ENCODE data around the gene PAOX. TPM values are rescaled to one million over a fixed set of nuclear protein-coding genes. Genes with fewer than 3 reads are reported as not detected.

Gene PAOX
- total and polyA plus RNA-seq, 2 of the 13 experiments (the other 11 are each of a cell fraction or from before 2014, with no cell fraction given) = 0.49 to 0.77 TPM

DNA sequence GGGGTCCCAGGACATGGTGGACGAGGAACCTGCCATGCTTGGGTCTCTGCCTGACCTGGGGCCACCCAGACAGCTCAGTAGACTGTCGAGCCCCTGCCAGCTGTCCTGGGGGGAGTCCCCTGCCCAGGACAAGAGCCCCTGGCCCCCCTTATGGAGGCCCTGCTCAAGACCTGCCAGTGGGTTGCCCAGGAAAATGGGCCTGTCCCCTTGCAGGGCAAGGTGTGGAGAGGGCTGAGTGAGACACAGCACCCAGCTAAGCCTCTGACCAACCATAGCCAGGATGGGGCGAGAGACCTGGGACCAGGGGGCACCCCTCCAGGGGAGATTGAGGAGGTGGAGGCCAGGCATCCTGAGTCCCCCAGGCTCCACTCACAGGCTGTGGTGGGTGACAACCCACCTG is 23.1 kb upstream of the PAOX start:
- CTCF ChIA-PET (ENCODE audit: low intra/inter-chr PET ratio, low total read pairs) = no interaction called here
- 100% methylated on average over 1 of the region's 3 CpGs for WGBS (ENCODE audit: low lambda C conversion rate)
- Histone ChIP-seq H3K9ac (ENCODE audit: insufficient read depth, low read depth, low read length) (peak overlapping the region; percentile 92), H2AFZ (ENCODE audit: low read length) (no peak overlapping the region), H3K36me3 (replicated peaks in 1 of 2; ENCODE audit: control insufficient read depth in 1 of 2, insufficient read depth in 2 of 2, low read length in 2 of 2) (peaks cover 5 to 14% of the 10 kb centered on the region in 2 experiments; a peak in 3 of 5 replicates), H3K4me1 (ENCODE audit: insufficient read depth, low read length) (peaks cover 39% of the 10 kb centered on the region), H3K4me2 (ENCODE audit: low read depth, low read length) (peak overlapping the region; percentile 98), H3K9me3 (ENCODE audit: low read length) (no peaks in the 10 kb centered on the region), H3K27ac (ENCODE audit: extremely low read length, insufficient read depth, low read length) (no peak overlapping the region), H3K4me3 (replicated peaks in 1 of 3; ENCODE audit: insufficient read depth in 1 of 3, low read depth in 2 of 3, low read length in 3 of 3) (peak overlapping the region in 1 of 3 experiments; percentile 90; a peak in 2 of 6 replicates), H3K27me3 (ENCODE audit: control insufficient read depth in 1 of 2, insufficient read depth in 2 of 2, low read length in 2 of 2) (no peaks in the 10 kb centered on the region), H3K79me2 (ENCODE audit: insufficient read depth, low read length) (peaks cover 12% of the 10 kb centered on the region), H4K20me1 (ENCODE audit: insufficient read depth, low read length) (peaks cover 13% of the 10 kb centered on the region; the same call in 1 of the 2 replicates)
- ATAC-seq (no peak), DNase-seq (ENCODE audit: low spot score) (no peak), FAIRE-seq (no peak)
- intact Hi-C loops (cut with micrococcal nuclease; ENCODE audit: unreplicated experiment) (no loop called here), in situ Hi-C loops (cut with HindIII; ENCODE audit: extremely low pct_ligation_motif_present, low pct_unique_long_range_greater_than_20kb) (no loop called here)
- POLR2A ChIA-PET = interaction anchor here (1.2 to 5.1 kb wide), 3 partner anchors 8 to 32 kb away, joined by 3 to 124 read pairs (median 4); partner anchors contain the start of genes ECHS1 and PRAP1
- BruUV-seq (replicated peaks) = no TSS peak
- 0 out of 4 replicates have a peak, but pooled peaks of 1 of the 2 experiments have one; percentile 1 for TF ChIP-seq POLR2A (IDR thresholded peaks at IDR 0.05; ENCODE audit: insufficient read depth in 1 of 2, low read depth in 2 of 2, low read length in 2 of 2)
- no peak for TF ChIP-seq KLF15 (CRISPR knock-in tag; IDR thresholded peaks at IDR 0.05; ENCODE audit: borderline replicate concordance)

DNA sequence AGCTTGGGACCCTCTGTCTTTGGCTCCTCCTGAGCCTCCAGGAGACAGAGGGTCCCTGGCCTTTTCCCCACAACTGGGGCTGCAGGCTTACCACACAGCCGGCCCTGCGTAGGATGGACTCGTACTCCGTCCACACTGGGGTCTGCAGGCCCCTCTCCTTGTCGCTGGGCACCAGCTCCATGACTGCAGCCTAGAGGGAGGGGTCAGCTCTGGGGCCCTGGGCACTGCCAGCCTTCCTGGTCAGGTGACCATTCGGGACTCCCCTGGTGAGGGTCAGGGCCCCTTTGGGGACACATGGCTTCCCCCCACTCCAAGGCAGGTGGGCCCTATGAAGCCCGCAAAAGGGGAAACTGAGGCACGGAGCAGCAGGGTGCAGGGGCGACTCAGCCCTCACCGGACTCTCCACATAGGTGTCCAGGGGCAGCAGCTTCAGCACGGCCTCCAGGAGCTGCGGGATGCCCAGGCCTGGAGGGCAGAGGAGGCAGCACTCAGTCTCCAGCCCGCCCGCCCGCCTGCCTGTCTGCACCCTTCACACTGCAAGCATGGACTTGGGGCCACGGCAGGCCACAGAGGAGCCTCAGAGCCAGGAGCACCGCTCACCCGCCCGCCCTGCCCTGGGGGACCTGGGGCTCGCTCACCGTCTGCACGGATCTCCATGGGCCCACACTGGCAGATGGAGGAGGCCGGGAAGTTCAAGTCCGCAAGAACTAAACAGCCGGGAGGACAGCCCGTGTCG is 22.3 kb upstream of the PAOX start:
- ATAC-seq = peak; percentile 1
- BruUV-seq (replicated peaks) = TSS peak; percentile 33
- Histone ChIP-seq H3K36me3 (replicated peaks in 1 of 2; ENCODE audit: control insufficient read depth in 1 of 2, insufficient read depth in 2 of 2, low read length in 2 of 2) (peaks cover 5 to 15% of the 10 kb centered on the region in 2 experiments; a peak in 3 of 5 replicates), H3K4me2 (ENCODE audit: low read depth, low read length) (peak overlapping the region; percentile 98), H3K27ac (ENCODE audit: extremely low read length, insufficient read depth, low read length) (peak overlapping the region; percentile 93), H3K4me3 (replicated peaks in 1 of 3; ENCODE audit: insufficient read depth in 1 of 3, low read depth in 2 of 3, low read length in 3 of 3) (peak overlapping the region; percentile 72 to 90 (median 86)), H4K20me1 (ENCODE audit: insufficient read depth, low read length) (peaks cover 11% of the 10 kb centered on the region; the same call in 1 of the 2 replicates), H2AFZ (ENCODE audit: low read length) (no peak overlapping the region), H3K9me3 (ENCODE audit: low read length) (no peaks in the 10 kb centered on the region), H3K79me2 (ENCODE audit: insufficient read depth, low read length) (peaks cover 12% of the 10 kb centered on the region), H3K27me3 (ENCODE audit: control insufficient read depth in 1 of 2, insufficient read depth in 2 of 2, low read length in 2 of 2) (no peaks in the 10 kb centered on the region), H3K4me1 (ENCODE audit: insufficient read depth, low read length) (peaks cover 38% of the 10 kb centered on the region), H3K9ac (ENCODE audit: insufficient read depth, low read depth, low read length) (peak overlapping the region; percentile 92)
- ChIA-PET CTCF (ENCODE audit: low intra/inter-chr PET ratio, low total read pairs) (no interaction called here), POLR2A (interaction anchor here (1.0 to 5.8 kb wide), 9 partner anchors 9 to 63 kb away, joined by 3 to 124 read pairs (median 9); partner anchors contain the start of genes ECHS1, PAOX and PRAP1)
- 3% methylated on average over 5 of the region's 27 CpGs for WGBS (ENCODE audit: low lambda C conversion rate)
- intact Hi-C loops (cut with micrococcal nuclease; ENCODE audit: unreplicated experiment) (no loop called here), in situ Hi-C loops (cut with HindIII; ENCODE audit: extremely low pct_ligation_motif_present, low pct_unique_long_range_greater_than_20kb) (no loop called here)
- no peak for FAIRE-seq
- DNase-seq (ENCODE audit: low spot score) = no peak
- TF ChIP-seq ZMYM4 (CRISPR knock-in tag; IDR thresholded peaks at IDR 0.05) (no peak), ZC3H13 (CRISPR knock-in tag; IDR thresholded peaks at IDR 0.05) (no peak), SNRNP70 (IDR thresholded peaks at IDR 0.05; ENCODE audit: low read depth, low read length) (no peak), ZNF782 (CRISPR knock-in tag; IDR thresholded peaks at IDR 0.05; ENCODE audit: borderline replicate concordance) (no peak), TCF12 (IDR thresholded peaks at IDR 0.05) (no peak), TCF12 (CRISPR knock-in tag; IDR thresholded peaks at IDR 0.05) (no peak), ZSCAN12 (CRISPR knock-in tag; IDR thresholded peaks at IDR 0.05) (no peak), ZSCAN22 (CRISPR knock-in tag; IDR thresholded peaks at IDR 0.05) (no peak), ZNF788 (CRISPR knock-in tag; IDR thresholded peaks at IDR 0.05; ENCODE audit: borderline replicate concordance) (peak; percentile 5; the same call in 1 of the 2 replicates), SIN3A (IDR thresholded peaks at IDR 0.05; ENCODE audit: borderline replicate concordance, low read depth, low read length) (no peak)
- TF ChIP-seq, protein P1, sequence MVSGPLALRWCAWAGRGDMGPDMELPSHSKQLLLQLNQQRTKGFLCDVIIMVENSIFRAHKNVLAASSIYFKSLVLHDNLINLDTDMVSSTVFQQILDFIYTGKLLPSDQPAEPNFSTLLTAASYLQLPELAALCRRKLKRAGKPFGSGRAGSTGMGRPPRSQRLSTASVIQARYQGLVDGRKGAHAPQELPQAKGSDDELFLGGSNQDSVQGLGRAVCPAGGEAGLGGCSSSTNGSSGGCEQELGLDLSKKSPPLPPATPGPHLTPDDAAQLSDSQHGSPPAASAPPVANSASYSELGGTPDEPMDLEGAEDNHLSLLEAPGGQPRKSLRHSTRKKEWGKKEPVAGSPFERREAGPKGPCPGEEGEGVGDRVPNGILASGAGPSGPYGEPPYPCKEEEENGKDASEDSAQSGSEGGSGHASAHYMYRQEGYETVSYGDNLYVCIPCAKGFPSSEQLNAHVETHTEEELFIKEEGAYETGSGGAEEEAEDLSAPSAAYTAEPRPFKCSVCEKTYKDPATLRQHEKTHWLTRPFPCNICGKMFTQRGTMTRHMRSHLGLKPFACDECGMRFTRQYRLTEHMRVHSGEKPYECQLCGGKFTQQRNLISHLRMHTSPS (CRISPR knock-in tag; IDR thresholded peaks at IDR 0.05; ENCODE audit: low read depth) = no peak; the same call in 1 of the 2 replicates
- TF ChIP-seq, protein P2, sequence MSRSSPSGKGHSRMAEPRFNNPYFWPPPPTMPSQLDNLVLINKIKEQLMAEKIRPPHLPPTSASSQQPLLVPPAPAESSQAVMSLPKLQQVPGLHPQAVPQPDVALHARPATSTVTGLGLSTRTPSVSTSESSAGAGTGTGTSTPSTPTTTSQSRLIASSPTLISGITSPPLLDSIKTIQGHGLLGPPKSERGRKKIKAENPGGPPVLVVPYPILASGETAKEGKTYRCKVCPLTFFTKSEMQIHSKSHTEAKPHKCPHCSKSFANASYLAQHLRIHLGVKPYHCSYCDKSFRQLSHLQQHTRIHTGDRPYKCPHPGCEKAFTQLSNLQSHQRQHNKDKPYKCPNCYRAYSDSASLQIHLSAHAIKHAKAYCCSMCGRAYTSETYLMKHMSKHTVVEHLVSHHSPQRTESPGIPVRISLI (CRISPR knock-in tag; IDR thresholded peaks at IDR 0.05; ENCODE audit: borderline replicate concordance) = no peak

All from HepG2 (cell line).